ENCODE data around the gene TNS3.

- TF ChIP-seq CTCF (IDR thresholded peaks at IDR 0.05) (no peak), POLR2AphosphoS5 (IDR thresholded peaks at IDR 0.05; ENCODE audit: low read depth, low read length) (0 out of 2 replicates have a peak, but pooled peaks have one; percentile 51), SIN3A (IDR thresholded peaks at IDR 0.05; ENCODE audit: borderline replicate concordance, insufficient read depth, low read depth, low read length) (no peak)
Measured at GRCh38 chr7:47580811-47581331, 1.0 kb downstream of the TNS3 start.
